Thyroid gland (tissue), 4 donors: ENCODE measurements around the gene OSBPL3. TPM values are rescaled to one million over a fixed set of nuclear protein-coding genes. Genes with fewer than 3 reads are reported as not detected.

Source experiments
- DNase-seq, 2 donors: peaks; one replicate each; pipeline ENCODE4 v3.0.0-alpha.2; 2019
- H3K27ac ChIP-seq, 3 donors: fragments of 200-600 bp; sonication (generic); 1 replicate in 2 of 3; 2 replicates in 1 of 3; pipeline ENCODE4 v1.5.1; 2016 to 2019; ENCODE audit warnings: mild to moderate bottlenecking in 1 of 3, moderate library complexity in 1 of 3
- H3K27me3 ChIP-seq: fragments of 200-600 bp; sonication (generic); one replicate; pipeline ENCODE4 v1.5.1; 2019
- H3K36me3 ChIP-seq, 2 donors: fragments of 200-600 bp; sonication (generic); one replicate each; pipeline ENCODE4 v1.5.1; 2016 to 2019
- H3K4me1 ChIP-seq, 2 donors: fragments of 200-600 bp; sonication (generic); one replicate each; pipeline ENCODE4 v1.5.1; 2017 to 2019
- H3K4me3 ChIP-seq, 3 donors: fragments of 200-600 bp; sonication (generic); replicated peaks in 1 of 3; 1 replicate in 2 of 3; 2 replicates in 1 of 3; pipeline ENCODE4 v1.5.1; 2016; ENCODE audit warnings: mild to moderate bottlenecking in 1 of 3
- H3K9me3 ChIP-seq: fragments of 200-600 bp; sonication (generic); one replicate; pipeline ENCODE4 v1.5.1; 2017
- CTCF ChIP-seq, 6 experiments: fragments of 200-600 bp in 3 of 6; fragments of 450-650 bp in 3 of 6; sonication (generic) in 3 of 6; IDR thresholded peaks; one replicate each; pipeline ENCODE4 v1.5.1; 2016 to 2019; ENCODE audit warnings: antibody characterized with exemption in 6 of 6, mild to moderate bottlenecking in 2 of 6, inconsistent platforms in 1 of 6, moderate library complexity in 1 of 6
- POLR2A ChIP-seq, 2 donors: fragments of 450-650 bp; IDR thresholded peaks; one replicate each; pipeline ENCODE4 v1.6.1; 2017; ENCODE audit warnings: antibody characterized with exemption in 2 of 2, mild to moderate bottlenecking in 2 of 2, moderate library complexity in 1 of 2
- WGBS, 2 donors: methylation state at CpG; one replicate each; pipeline ENCODE4 v1.1.5; 2017; 5-methylcytosine and 5-hydroxymethylcytosine counted together
- intact Hi-C: fragments of 100-400 bp; cut with DNase I; formaldehyde crosslinking; loops from one replicate; pipeline ENCODE4 v1.15.1; 2023
- total RNA-seq, 4 donors: library from RNA; depleted of rRNA; stranded (reverse); fragments of >200 nt; gene quantifications; one replicate each; pipeline ENCODE4 v1.2.3, GENCODE V29; 2016

The OSBPL3 gene
- total RNA-seq, 4 donors from 2014 or later: 22.1 to 41.7 (median 34.3) TPM

DNA sequence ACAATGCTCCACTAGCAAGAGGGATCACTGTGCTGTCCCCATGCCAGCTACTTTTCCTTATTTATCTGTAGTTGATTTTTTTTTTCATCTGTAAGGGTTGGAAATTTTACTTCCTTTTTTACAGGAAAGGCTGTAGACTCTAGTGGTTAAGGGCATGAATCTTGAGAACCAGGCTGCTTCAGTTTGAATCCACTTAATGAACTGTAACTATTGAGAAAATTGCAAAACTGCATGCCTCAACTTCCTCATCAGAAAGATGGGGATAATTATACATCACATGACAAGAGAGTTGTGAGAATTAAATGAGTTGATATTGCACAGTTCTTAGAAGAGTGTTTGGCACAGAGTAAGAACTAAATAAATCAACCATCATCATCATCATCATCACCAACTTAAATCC, 116.4 kb downstream of the OSBPL3 start:
- Histone ChIP-seq H3K4me1 (no peaks in the 10 kb centered on the region), H3K27ac (no peak overlapping the region), H3K9me3 (no peaks in the 10 kb centered on the region), H3K27me3 (no peaks in the 10 kb centered on the region), H3K4me3 (no peak overlapping the region), H3K36me3 (no peaks in the 10 kb centered on the region)
- TF ChIP-seq CTCF (IDR thresholded peaks at IDR 0.05) (no peak), POLR2A (IDR thresholded peaks at IDR 0.05) (no peak)
- intact Hi-C loops: no loop called here
- no peak for DNase-seq

- intact Hi-C loops: no loop called here
- Histone ChIP-seq H3K27ac (no peak overlapping the region), H3K4me3 (no peak overlapping the region), H3K27me3 (no peaks in the 10 kb centered on the region), H3K9me3 (no peaks in the 10 kb centered on the region), H3K4me1 (no peaks in the 10 kb centered on the region), H3K36me3 (no peaks in the 10 kb centered on the region)
- 94 to 100% methylated on average over 1 of the region's 1 CpG for WGBS, 2 donors
- DNase-seq: no peak
- TF ChIP-seq POLR2A (IDR thresholded peaks at IDR 0.05) (no peak), CTCF (IDR thresholded peaks at IDR 0.05) (no peak)
Observed at GRCh38 chr7:24862461-24862860, 117.5 kb downstream of the OSBPL3 start.

DNA sequence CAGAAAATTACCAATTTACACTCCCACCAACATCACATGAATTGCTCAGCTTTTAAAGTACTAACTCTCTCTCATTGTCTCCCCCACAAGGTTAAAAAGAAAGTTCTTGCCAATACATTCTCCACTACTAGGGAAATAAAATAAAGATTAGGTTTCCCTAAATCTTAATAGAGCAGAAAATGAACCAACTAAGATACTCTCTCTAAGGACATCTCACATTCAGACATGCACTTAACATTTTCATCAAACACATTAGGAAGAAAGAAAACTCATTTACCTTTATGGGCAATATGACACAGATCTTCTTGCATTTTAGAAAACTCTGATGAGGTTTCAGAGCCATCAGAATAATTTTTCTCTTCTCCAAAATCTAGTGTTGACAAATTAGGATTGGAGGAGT, 118.6 kb downstream of the OSBPL3 start:
- no peak for DNase-seq
- intact Hi-C loops: no loop called here

DNA sequence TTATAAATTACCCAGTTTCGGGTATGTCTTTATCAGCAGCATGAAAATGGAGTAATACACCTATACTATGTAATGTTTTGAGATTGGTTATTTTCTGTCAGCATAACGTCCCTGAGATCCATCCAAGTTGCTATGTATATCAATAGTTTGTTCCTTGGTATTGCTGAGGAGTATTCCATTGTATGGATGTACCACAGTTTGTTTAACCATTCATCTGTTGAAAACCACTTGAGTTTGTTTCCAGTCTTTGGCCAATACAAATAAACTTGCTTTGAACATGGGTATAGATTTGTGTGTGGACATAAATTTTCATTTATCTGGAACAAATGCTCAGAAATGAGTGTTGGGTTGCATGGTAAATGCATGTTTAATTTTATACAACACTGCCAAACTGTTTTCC, 119.4 kb downstream of the OSBPL3 start:
- TF ChIP-seq POLR2A (IDR thresholded peaks at IDR 0.05) (no peak), CTCF (IDR thresholded peaks at IDR 0.05) (no peak)
- intact Hi-C loops: no loop called here

More for the DNA sequence above, 118.6 kb downstream of the OSBPL3 start:
- Histone ChIP-seq H3K9me3 (no peaks in the 10 kb centered on the region), H3K4me1 (no peaks in the 10 kb centered on the region), H3K27me3 (no peaks in the 10 kb centered on the region), H3K4me3 (no peak overlapping the region), H3K36me3 (no peaks in the 10 kb centered on the region), H3K27ac (no peak overlapping the region)
- TF ChIP-seq CTCF (IDR thresholded peaks at IDR 0.05) (no peak), POLR2A (IDR thresholded peaks at IDR 0.05) (no peak)

GRCh38 chr7:24858108-24858977, 121.6 kb downstream of the OSBPL3 start:
- intact Hi-C loops: no loop called here
- DNase-seq: no peak
- 52 to 55% methylated on average over 4 of the region's 4 CpGs for WGBS, 2 donors
- no peaks in the 10 kb centered on the region for H3K36me3 ChIP-seq
- H3K4me1 ChIP-seq: no peaks in the 10 kb centered on the region
- H3K9me3 ChIP-seq: no peaks in the 10 kb centered on the region
- TF ChIP-seq POLR2A (IDR thresholded peaks at IDR 0.05): no peak
- no peak for TF ChIP-seq CTCF (IDR thresholded peaks at IDR 0.05)
- no peak overlapping the region for H3K27ac ChIP-seq
- H3K27me3 ChIP-seq: no peaks in the 10 kb centered on the region
- H3K4me3 ChIP-seq: no peak overlapping the region

More for the DNA sequence above, 119.4 kb downstream of the OSBPL3 start:
- Histone ChIP-seq H3K4me3 (no peak overlapping the region), H3K27ac (no peak overlapping the region), H3K36me3 (no peaks in the 10 kb centered on the region), H3K27me3 (no peaks in the 10 kb centered on the region), H3K9me3 (no peaks in the 10 kb centered on the region), H3K4me1 (no peaks in the 10 kb centered on the region)
- WGBS, 2 donors: 96 to 98% methylated on average over 2 of the region's 2 CpGs
- DNase-seq: no peak
